HepG2 (cell line): ENCODE results near the gene GALP. TPM values are rescaled to one million over a fixed set of nuclear protein-coding genes. Genes with fewer than 3 reads are reported as not detected.

Experiments used
- ATRX ChIP-seq: sonication (generic); formaldehyde crosslinking; IDR thresholded peaks from 2 replicates; pipeline ENCODE4 v1.4.0; 2020; ENCODE audit warnings: missing genetic modification reagents, borderline replicate concordance
- CEBPZ ChIP-seq: IDR thresholded peaks from 2 replicates; pipeline ENCODE4 v1.6.1; 2012; ENCODE audit warnings: low read length, improper control_type of control experiment
- CHCHD3 ChIP-seq: sonication (generic); formaldehyde crosslinking; IDR thresholded peaks from 2 replicates; pipeline ENCODE4 v1.8.0; 2022; ENCODE audit warnings: mild to moderate bottlenecking, missing genetic modification reagents, moderate library complexity
- HNF1B ChIP-seq: sonication (generic); formaldehyde crosslinking; IDR thresholded peaks from 2 replicates; pipeline ENCODE4 v1.5.1; 2020; ENCODE audit warnings: mild to moderate bottlenecking, moderate library complexity, missing genetic modification reagents
- HOXA3 ChIP-seq: sonication (generic); formaldehyde crosslinking; IDR thresholded peaks from 2 replicates; pipeline ENCODE4 v1.5.0; 2020; ENCODE audit warnings: missing genetic modification reagents
- KLF12 ChIP-seq: sonication (generic); formaldehyde crosslinking; IDR thresholded peaks from 2 replicates; pipeline ENCODE4 v1.4.0; 2020; ENCODE audit warnings: missing genetic modification reagents, borderline replicate concordance
- NFATC3 ChIP-seq: sonication (generic); formaldehyde crosslinking; IDR thresholded peaks from 2 replicates; pipeline ENCODE4 v1.5.1; 2020; ENCODE audit warnings: mild to moderate bottlenecking, missing genetic modification reagents
- RFX5 ChIP-seq: IDR thresholded peaks from 2 replicates; pipeline ENCODE4 v1.6.1; 2011; ENCODE audit warnings: low read depth, low read length, improper control_type of control experiment
- SIN3A ChIP-seq: IDR thresholded peaks from 2 replicates; pipeline ENCODE4 v1.6.1; 2011; ENCODE audit warnings: low read depth, mild to moderate bottlenecking, control low read depth, low read length, borderline replicate concordance
- SOX5 ChIP-seq: IDR thresholded peaks from 2 replicates; pipeline ENCODE4 v1.6.1; 2016; ENCODE audit warnings: borderline replicate concordance
- THAP8 ChIP-seq: sonication (generic); formaldehyde crosslinking; IDR thresholded peaks from 2 replicates; pipeline ENCODE4 v1.5.1; 2020; ENCODE audit warnings: missing genetic modification reagents, mild to moderate bottlenecking, borderline replicate concordance
- ZNF17 ChIP-seq: sonication (generic); formaldehyde crosslinking; IDR thresholded peaks from 2 replicates; pipeline ENCODE4 v1.5.0; 2020; ENCODE audit warnings: mild to moderate bottlenecking, missing genetic modification reagents
- ZNF282 ChIP-seq: fragments of 450-650 bp; IDR thresholded peaks from 2 replicates; pipeline ENCODE4 v1.6.1; 2018; ENCODE audit not compliant: partially characterized antibody
- ZNF343 ChIP-seq: sonication (generic); formaldehyde crosslinking; IDR thresholded peaks from 2 replicates; pipeline ENCODE4 v1.4.0; 2020; ENCODE audit warnings: mild to moderate bottlenecking, missing genetic modification reagents
- ZNF75D ChIP-seq: sonication (generic); formaldehyde crosslinking; IDR thresholded peaks from 2 replicates; pipeline ENCODE4 v1.8.1; 2023; ENCODE audit warnings: missing genetic modification reagents, mild to moderate bottlenecking, borderline replicate concordance
- ZSCAN9 ChIP-seq: IDR thresholded peaks from 2 replicates; pipeline ENCODE4 v1.6.1; 2016; ENCODE audit warnings: borderline replicate concordance
- polyA plus RNA-seq, 8 experiments: library from polyadenylated mRNA; depleted of rRNA in 3 of 8; stranded (reverse) in 7 of 8; unstranded in 1 of 8; fragments of >200 nt; fragmentation: Illumina TruSeq in 4 of 8; extraction: Trizol in 4 of 8; gene quantifications; 2 replicates each; pipeline versions ENCODE4 v1.2.1 to v1.2.3, GENCODE V29; 2011 to 2016; ENCODE audit warnings: low read depth in 4 of 8, missing spikeins in 1 of 8, mixed read lengths in 1 of 8; ENCODE audit not compliant: insufficient read depth in 1 of 8
- total RNA-seq, 5 experiments: library from RNA; depleted of rRNA; stranded (reverse); fragments of >200 nt; fragmentation: Illumina TruSeq; extraction: Trizol; gene quantifications; 2 replicates each; pipeline ENCODE4 v1.2.3, GENCODE V29; 2016; ENCODE audit warnings: low read depth in 1 of 5
- TF ChIP-seq, protein P1 (sequence below): sonication (generic); formaldehyde crosslinking; IDR thresholded peaks from 2 replicates; pipeline ENCODE4 v1.4.0; 2020; ENCODE audit warnings: missing genetic modification reagents

Gene GALP
- total and polyA plus RNA-seq, 2 of the 13 experiments (the other 11 are each of a cell fraction or from before 2014, with no cell fraction given): not detected

DNA sequence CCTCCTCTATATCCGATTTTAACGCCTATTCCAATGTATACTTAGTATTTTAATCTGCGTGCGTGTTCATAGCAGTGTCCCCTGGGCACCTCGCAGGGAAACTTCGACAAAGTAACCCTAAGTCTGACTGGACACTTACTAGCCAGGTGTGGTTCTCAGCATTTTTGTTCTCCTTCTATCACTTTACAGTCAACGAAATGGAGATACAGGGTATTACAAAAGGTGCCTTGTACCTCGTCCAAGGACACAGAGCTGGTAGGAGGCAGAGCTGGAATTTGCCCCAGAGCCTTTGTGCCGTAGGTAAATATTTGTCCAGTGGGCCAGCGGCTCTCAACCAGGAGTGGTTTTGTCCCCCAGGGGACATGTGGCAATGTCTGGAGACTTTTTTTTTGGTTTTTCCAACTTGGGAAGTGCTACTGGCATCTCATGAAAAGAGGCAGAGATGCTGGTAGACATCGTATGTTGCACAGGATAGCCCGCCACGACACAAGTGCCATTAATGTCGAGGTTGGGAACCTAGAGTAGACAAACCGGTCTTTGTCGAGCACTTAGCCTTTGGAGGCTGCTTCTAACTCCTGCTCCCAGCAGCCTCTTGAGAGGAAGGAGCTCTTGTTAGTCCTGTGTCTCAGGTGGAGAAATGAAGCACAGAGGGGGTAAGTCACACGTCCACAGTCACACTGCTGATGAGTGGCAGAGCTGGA is 33.6 kb upstream of the GALP start (continued):
- no peak for TF ChIP-seq CEBPZ
- TF ChIP-seq ZSCAN9 (CRISPR knock-in tag): peak; percentile 58; the same call in 1 of the 2 replicates
- TF ChIP-seq, protein P1, sequence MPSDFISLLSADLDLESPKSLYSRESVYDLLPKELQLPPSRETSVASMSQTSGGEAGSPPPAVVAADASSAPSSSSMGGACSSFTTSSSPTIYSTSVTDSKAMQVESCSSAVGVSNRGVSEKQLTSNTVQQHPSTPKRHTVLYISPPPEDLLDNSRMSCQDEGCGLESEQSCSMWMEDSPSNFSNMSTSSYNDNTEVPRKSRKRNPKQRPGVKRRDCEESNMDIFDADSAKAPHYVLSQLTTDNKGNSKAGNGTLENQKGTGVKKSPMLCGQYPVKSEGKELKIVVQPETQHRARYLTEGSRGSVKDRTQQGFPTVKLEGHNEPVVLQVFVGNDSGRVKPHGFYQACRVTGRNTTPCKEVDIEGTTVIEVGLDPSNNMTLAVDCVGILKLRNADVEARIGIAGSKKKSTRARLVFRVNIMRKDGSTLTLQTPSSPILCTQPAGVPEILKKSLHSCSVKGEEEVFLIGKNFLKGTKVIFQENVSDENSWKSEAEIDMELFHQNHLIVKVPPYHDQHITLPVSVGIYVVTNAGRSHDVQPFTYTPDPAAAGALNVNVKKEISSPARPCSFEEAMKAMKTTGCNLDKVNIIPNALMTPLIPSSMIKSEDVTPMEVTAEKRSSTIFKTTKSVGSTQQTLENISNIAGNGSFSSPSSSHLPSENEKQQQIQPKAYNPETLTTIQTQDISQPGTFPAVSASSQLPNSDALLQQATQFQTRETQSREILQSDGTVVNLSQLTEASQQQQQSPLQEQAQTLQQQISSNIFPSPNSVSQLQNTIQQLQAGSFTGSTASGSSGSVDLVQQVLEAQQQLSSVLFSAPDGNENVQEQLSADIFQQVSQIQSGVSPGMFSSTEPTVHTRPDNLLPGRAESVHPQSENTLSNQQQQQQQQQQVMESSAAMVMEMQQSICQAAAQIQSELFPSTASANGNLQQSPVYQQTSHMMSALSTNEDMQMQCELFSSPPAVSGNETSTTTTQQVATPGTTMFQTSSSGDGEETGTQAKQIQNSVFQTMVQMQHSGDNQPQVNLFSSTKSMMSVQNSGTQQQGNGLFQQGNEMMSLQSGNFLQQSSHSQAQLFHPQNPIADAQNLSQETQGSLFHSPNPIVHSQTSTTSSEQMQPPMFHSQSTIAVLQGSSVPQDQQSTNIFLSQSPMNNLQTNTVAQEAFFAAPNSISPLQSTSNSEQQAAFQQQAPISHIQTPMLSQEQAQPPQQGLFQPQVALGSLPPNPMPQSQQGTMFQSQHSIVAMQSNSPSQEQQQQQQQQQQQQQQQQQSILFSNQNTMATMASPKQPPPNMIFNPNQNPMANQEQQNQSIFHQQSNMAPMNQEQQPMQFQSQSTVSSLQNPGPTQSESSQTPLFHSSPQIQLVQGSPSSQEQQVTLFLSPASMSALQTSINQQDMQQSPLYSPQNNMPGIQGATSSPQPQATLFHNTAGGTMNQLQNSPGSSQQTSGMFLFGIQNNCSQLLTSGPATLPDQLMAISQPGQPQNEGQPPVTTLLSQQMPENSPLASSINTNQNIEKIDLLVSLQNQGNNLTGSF: no peak
- TF ChIP-seq HNF1B: peak; percentile 48
- TF ChIP-seq CHCHD3: peak; percentile 45; the same call in 1 of the 2 replicates
- no peak for TF ChIP-seq ZNF17 (CRISPR knock-in tag)
- peak; percentile 84; the same call in 1 of the 2 replicates for TF ChIP-seq SIN3A
- no peak for TF ChIP-seq RFX5
- peak; percentile 85 for TF ChIP-seq SOX5
- TF ChIP-seq ATRX (CRISPR knock-in tag): no peak
- TF ChIP-seq HOXA3 (CRISPR knock-in tag): peak; percentile 71; the same call in 1 of the 2 replicates
- no peak for TF ChIP-seq ZNF75D (CRISPR knock-in tag)
- no peak for TF ChIP-seq KLF12
- no peak for TF ChIP-seq THAP8 (CRISPR knock-in tag)
- TF ChIP-seq ZNF343 (CRISPR knock-in tag): no peak
- no peak for TF ChIP-seq NFATC3 (CRISPR knock-in tag)
- no peak for TF ChIP-seq ZNF282
